GM23248 (cell line): ENCODE data around the gene EGF. TPM values are rescaled to one million over a fixed set of nuclear protein-coding genes. Genes with fewer than 3 reads are reported as not detected.
A peak's percentile ranks its signal among the peaks of the same experiment; 100 is the strongest.

ENCODE experiments used
- DNase-seq: peaks from one replicate; pipeline ENCODE4 v3.0.0-alpha.2; 2015
- H2AFZ ChIP-seq: fragments of 200-600 bp; sonication (generic); 2 replicates; pipeline ENCODE4 v1.6.1; 2016; ENCODE audit warnings: antibody characterized with exemption
- H3F3A ChIP-seq: fragments of 200-600 bp; sonication (generic); 2 replicates; pipeline ENCODE4 v1.6.1; 2016; ENCODE audit warnings: mild to moderate bottlenecking, antibody characterized with exemption, mixed run types; ENCODE audit not compliant: insufficient read depth
- H3K27ac ChIP-seq: fragments of 200-600 bp; sonication (generic); 2 replicates; pipeline ENCODE4 v1.5.1; 2016; ENCODE audit warnings: mild to moderate bottlenecking
- H3K27me3 ChIP-seq: fragments of 200-600 bp; sonication (generic); replicated peaks from 2 replicates; pipeline ENCODE4 v1.6.1; 2016; ENCODE audit warnings: mild to moderate bottlenecking; ENCODE audit not compliant: insufficient read depth
- H3K36me3 ChIP-seq: fragments of 200-600 bp; sonication (generic); 2 replicates; pipeline ENCODE4 v1.6.1; 2016; ENCODE audit warnings: low read depth, mild to moderate bottlenecking
- H3K4me1 ChIP-seq: fragments of 200-600 bp; sonication (generic); 2 replicates; pipeline ENCODE4 v1.6.1; 2016; ENCODE audit warnings: mild to moderate bottlenecking; ENCODE audit not compliant: insufficient read depth
- H3K4me2 ChIP-seq: fragments of 200-600 bp; sonication (generic); one replicate; pipeline ENCODE4 v1.6.1; 2016; ENCODE audit warnings: mild to moderate bottlenecking; ENCODE audit not compliant: unreplicated experiment
- H3K4me3 ChIP-seq: fragments of 200-600 bp; sonication (generic); 2 replicates; pipeline ENCODE4 v1.5.1; 2016; ENCODE audit warnings: mild to moderate bottlenecking
- H3K79me2 ChIP-seq: fragments of 200-600 bp; sonication (generic); 2 replicates; pipeline ENCODE4 v1.6.1; 2016; ENCODE audit warnings: mild to moderate bottlenecking; ENCODE audit not compliant: insufficient read depth
- H3K9ac ChIP-seq: fragments of 200-600 bp; sonication (generic); 2 replicates; pipeline ENCODE4 v1.6.1; 2016; ENCODE audit warnings: mild to moderate bottlenecking
- H3K9me2 ChIP-seq: fragments of 200-600 bp; sonication (generic); 2 replicates; pipeline ENCODE4 v1.6.1; 2016; ENCODE audit warnings: mixed run types, mild to moderate bottlenecking, moderate library complexity; ENCODE audit not compliant: insufficient read depth
- H3K9me3 ChIP-seq: fragments of 200-600 bp; sonication (generic); one replicate; pipeline ENCODE4 v1.6.1; 2017; ENCODE audit warnings: low read depth
- H4K20me1 ChIP-seq: fragments of 200-600 bp; sonication (generic); 2 replicates; pipeline ENCODE4 v1.6.0; 2016; ENCODE audit not compliant: insufficient read depth
- EZH2 ChIP-seq: fragments of 200-600 bp; sonication (generic); IDR thresholded peaks from 2 replicates; pipeline ENCODE4 v1.6.1; 2018; ENCODE audit warnings: antibody characterized with exemption, mild to moderate bottlenecking; ENCODE audit not compliant: insufficient read depth, poor library complexity, severe bottlenecking
- EZH2phosphoT487 ChIP-seq: fragments of 200-600 bp; sonication (generic); IDR thresholded peaks from 2 replicates; pipeline ENCODE4 v1.6.1; 2018; ENCODE audit warnings: antibody characterized with exemption, moderate library complexity, mild to moderate bottlenecking, low read depth; ENCODE audit not compliant: insufficient read depth
- WGBS, 2 experiments: methylation state at CpG; one replicate each; pipeline ENCODE4 v1.1.6; 2015 to 2017; ENCODE audit warnings: low lambda C conversion rate in 2 of 2, low coverage in 1 of 2; ENCODE audit errors: missing lambda C conversion rate in 2 of 2; 5-methylcytosine and 5-hydroxymethylcytosine counted together
- in situ Hi-C: fragments of 300-500 bp; cut with MboI; formaldehyde crosslinking; loops from 2 replicates; pipeline ENCODE4 v1.15.0; 2020
- polyA plus RNA-seq: library from polyadenylated mRNA; unstranded; fragments of >200 nt; fragmentation: Nextera tagmentation; extraction: Ambion mirVana; gene quantifications from 2 replicates; pipeline ENCODE4 v1.2.1, GENCODE V29; 2016
- small RNA-seq: library from RNA; depleted of rRNA; stranded (forward); fragments of <200 nt; gene quantifications from one replicate; pipeline ENCODE3, GENCODE V24; 2014; ENCODE audit warnings: low read depth, low replicate concordance
- total RNA-seq: library from RNA; depleted of rRNA; stranded (reverse); fragments of >200 nt; shearing (Covaris generic); gene quantifications from 2 replicates; pipeline ENCODE4 v1.2.3, GENCODE V29; 2014; rRNA removed

EGF gene
- total and polyA plus RNA-seq, 2 experiments from 2014 or later: 0.43 TPM; not detected in 1

DNA sequence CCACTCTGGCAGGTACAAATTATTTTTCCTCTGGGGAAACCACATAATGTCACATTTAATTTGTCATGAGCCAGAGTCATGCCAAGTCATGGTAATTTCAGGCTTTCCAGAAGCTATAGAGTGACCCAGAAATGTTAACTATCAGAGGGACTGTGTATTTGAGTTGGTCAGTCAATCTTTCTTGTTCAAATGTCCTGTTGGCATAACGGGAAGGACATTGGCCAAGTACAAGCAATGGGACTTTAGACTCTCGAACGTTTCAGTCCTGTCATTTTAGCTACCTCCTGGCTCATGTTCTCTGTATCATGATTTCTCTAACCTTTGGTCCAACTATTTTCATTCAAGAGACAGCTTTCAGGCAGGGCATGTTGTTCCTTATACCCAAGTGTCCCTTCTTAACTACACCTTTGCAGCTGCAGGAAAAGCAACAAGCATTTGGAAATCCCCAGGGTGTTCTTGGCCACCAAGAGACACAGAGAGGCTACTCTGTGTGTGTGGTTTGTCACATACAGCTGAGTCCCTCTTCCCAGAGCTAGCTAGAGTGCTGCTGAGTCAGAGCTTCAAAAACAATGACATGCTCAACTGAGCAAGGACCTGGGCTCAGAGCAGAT, 142.6 kb downstream of the EGF start:
- WGBS, 2 experiments: 79 to 81% methylated on average over 3 of the region's 3 CpGs
- in situ Hi-C loops: loop anchor here (10.0 kb wide), 1 partner anchor 150 kb away; no protein-coding TSS in a partner anchor
- H3K4me2 ChIP-seq: no peak overlapping the region
- peaks cover 9% of the 10 kb centered on the region for H3K4me1 ChIP-seq
- no peaks in the 10 kb centered on the region for H3K9me3 ChIP-seq
- H3K27ac ChIP-seq: no peak overlapping the region
- no peaks in the 10 kb centered on the region for H3K79me2 ChIP-seq
- TF ChIP-seq EZH2phosphoT487 (no peak), EZH2 (no peak)
- H3K9me2 ChIP-seq: no peaks in the 10 kb centered on the region
- H3K36me3 ChIP-seq: no peaks in the 10 kb centered on the region
- H3K27me3 ChIP-seq: no peaks in the 10 kb centered on the region
- peak; percentile 19 for DNase-seq
- no peak overlapping the region for H2AFZ ChIP-seq
- no peak overlapping the region for H3K4me3 ChIP-seq
- no peak overlapping the region for H3K9ac ChIP-seq
- H4K20me1 ChIP-seq: no peaks in the 10 kb centered on the region
- H3F3A ChIP-seq: peaks cover 9% of the 10 kb centered on the region; the same call in 1 of the 2 replicates

DNA sequence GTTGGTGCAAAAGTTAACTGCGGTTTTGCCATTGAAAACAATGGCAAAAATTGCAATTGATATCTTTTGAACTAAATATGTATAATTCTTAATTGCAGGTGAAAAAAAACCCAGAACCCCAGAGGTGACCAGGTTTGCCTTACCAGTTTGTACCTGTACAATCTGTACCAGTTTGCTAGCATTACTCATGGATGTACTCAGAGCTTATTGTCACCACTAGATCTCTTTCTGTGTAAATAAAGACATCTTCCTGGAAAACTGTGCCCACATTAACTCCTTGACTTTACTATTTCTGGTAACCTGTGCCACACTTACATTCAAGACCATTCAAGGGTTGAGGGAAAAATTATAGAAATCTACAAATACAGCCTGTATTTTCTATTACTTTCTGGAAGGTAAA, 146.0 kb downstream of the EGF start:
- H3K79me2 ChIP-seq: no peaks in the 10 kb centered on the region
- WGBS, 2 experiments: 97 to 100% methylated on average over 1 of the region's 1 CpG

DNA sequence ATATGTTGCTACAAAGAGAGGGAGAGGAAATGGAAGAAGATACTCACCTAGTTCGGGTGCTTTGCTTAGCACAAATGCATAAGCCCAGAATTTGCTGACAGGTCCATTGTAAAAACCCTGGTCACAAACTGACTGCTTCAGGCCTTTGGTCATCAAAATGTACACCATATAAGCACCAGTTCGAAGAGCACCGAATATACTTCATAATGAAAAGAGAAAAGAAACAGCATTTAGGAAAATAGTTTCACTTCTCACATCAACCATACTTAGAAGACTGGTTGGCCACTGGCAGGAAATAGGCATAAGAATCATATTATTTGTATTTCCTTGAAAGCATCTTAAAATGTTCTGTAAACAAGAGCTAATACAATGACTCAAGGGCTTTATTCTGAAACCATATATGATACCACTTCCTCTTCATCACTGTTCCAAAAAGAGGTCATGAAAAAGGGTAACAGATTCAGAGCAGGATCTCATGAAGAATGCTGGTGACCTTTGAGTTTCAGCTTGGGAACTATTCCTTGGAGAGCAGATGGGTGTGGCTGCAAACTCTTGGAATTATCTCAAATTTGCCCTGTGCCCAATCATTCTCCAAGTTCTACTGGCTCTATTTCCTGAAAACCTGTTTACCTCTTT, 147.0 kb downstream of the EGF start:
- Histone ChIP-seq H3F3A (peaks cover 14% of the 10 kb centered on the region; the same call in 1 of the 2 replicates), H3K79me2 (no peaks in the 10 kb centered on the region), H3K4me3 (no peak overlapping the region), H3K27me3 (no peaks in the 10 kb centered on the region), H4K20me1 (no peaks in the 10 kb centered on the region), H3K9me3 (no peaks in the 10 kb centered on the region), H2AFZ (no peak overlapping the region), H3K36me3 (no peaks in the 10 kb centered on the region), H3K27ac (no peak overlapping the region), H3K4me2 (peak overlapping the region; percentile 17), H3K4me1 (peaks cover 9% of the 10 kb centered on the region), H3K9ac (no peak overlapping the region), H3K9me2 (no peaks in the 10 kb centered on the region)
- WGBS, 2 experiments: 91 to 95% methylated on average over 3 of the region's 3 CpGs
- in situ Hi-C loops: loop anchor here (10.0 kb wide), 1 partner anchor 145 kb away; no protein-coding TSS in a partner anchor
- peak; percentile 18 for DNase-seq
- no peak for TF ChIP-seq EZH2phosphoT487
- TF ChIP-seq EZH2: no peak

More for the DNA sequence above, 146.0 kb downstream of the EGF start:
- in situ Hi-C loops: loop anchor here (10.0 kb wide), 1 partner anchor 146 kb away; no protein-coding TSS in a partner anchor
- Histone ChIP-seq H3K9me3 (no peaks in the 10 kb centered on the region), H3K4me3 (no peak overlapping the region), H3F3A (peaks cover 14% of the 10 kb centered on the region; the same call in 1 of the 2 replicates), H3K27ac (no peak overlapping the region), H3K27me3 (no peaks in the 10 kb centered on the region), H3K4me1 (peaks cover 9% of the 10 kb centered on the region), H3K9ac (no peak overlapping the region), H3K4me2 (no peak overlapping the region), H3K9me2 (no peaks in the 10 kb centered on the region), H2AFZ (no peak overlapping the region), H3K36me3 (no peaks in the 10 kb centered on the region), H4K20me1 (no peaks in the 10 kb centered on the region)
- DNase-seq: no peak
- TF ChIP-seq EZH2phosphoT487 (no peak), EZH2 (no peak)

DNA sequence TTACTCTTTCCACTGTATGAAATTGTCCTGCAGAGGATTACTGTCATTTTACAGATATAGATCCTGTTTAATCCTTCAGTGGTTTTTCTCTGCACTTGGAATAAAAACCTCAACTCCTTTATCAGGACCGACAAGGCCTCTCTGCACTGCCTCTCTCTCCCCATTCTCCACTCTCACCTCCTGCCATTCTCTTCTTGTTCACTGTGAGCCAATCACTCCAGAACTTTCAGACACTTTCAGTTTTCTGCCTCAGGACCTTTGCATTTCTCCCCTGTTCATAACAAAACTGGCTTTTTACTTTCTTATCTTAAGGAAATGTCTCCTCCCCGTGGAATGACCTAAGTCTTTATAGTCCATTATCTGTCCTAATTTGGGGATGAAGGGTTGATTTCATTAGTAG, 148.4 kb downstream of the EGF start:
- no peak for DNase-seq
- Histone ChIP-seq H3K27ac (no peak overlapping the region), H3K79me2 (no peaks in the 10 kb centered on the region), H4K20me1 (no peaks in the 10 kb centered on the region), H3K36me3 (no peaks in the 10 kb centered on the region), H2AFZ (no peak overlapping the region), H3K9me2 (no peaks in the 10 kb centered on the region), H3K4me2 (no peak overlapping the region), H3K9me3 (no peaks in the 10 kb centered on the region), H3F3A (peaks cover 14% of the 10 kb centered on the region; the same call in 1 of the 2 replicates), H3K27me3 (no peaks in the 10 kb centered on the region), H3K9ac (no peak overlapping the region), H3K4me1 (peaks cover 9% of the 10 kb centered on the region), H3K4me3 (no peak overlapping the region)
- TF ChIP-seq EZH2: no peak
- no peak for TF ChIP-seq EZH2phosphoT487
- 92 to 97% methylated on average over 2 of the region's 2 CpGs for WGBS, 2 experiments
- in situ Hi-C loops: no loop called here

Small RNA genes within 50 kb of the gene (small RNA-seq; reads per million reads assigned to genes)
- gene RNU6-35P: not detected

Other genes starting within 250 kb of the EGF start
- 15.4 and 15.8 TPM in 2 replicates for gene CASP6, start 209.4 kb upstream of the EGF start, total RNA-seq
- 18.5 and 27.3 TPM in 2 replicates for gene CASP6, start 209.4 kb upstream of the EGF start, polyA plus RNA-seq
- 11.4 and 14.4 TPM in 2 replicates for gene PLA2G12A, start 182.8 kb upstream of the EGF start, total RNA-seq
- gene PLA2G12A, start 182.8 kb upstream of the EGF start, polyA plus RNA-seq: 41.5 and 44.8 TPM in 2 replicates
- 0.22 TPM in 1 of 2 replicates, not detected in the other for gene CFI, start 110.9 kb upstream of the EGF start, total RNA-seq
- 0.18 TPM in 1 of 2 replicates, not detected in the other for gene CFI, start 110.9 kb upstream of the EGF start, polyA plus RNA-seq
- 5.9 and 8.5 TPM in 2 replicates for gene GAR1, start 97.1 kb upstream of the EGF start, total RNA-seq
- gene GAR1, start 97.1 kb upstream of the EGF start, polyA plus RNA-seq: 42.3 and 42.7 TPM in 2 replicates
- 0.13 TPM in 1 of 2 replicates, not detected in the other for gene RRH, start 84.9 kb upstream of the EGF start, total RNA-seq
- not detected in 2 replicates for gene RRH, start 84.9 kb upstream of the EGF start, polyA plus RNA-seq
- gene LRIT3, start 64.8 kb upstream of the EGF start, total RNA-seq: 0.11 TPM in 1 of 2 replicates, not detected in the other
- not detected in 2 replicates for gene LRIT3, start 64.8 kb upstream of the EGF start, polyA plus RNA-seq